SJCRH30 (cell line): ENCODE results near the gene MSRB2. TPM values are rescaled to one million over a fixed set of nuclear protein-coding genes. Genes with fewer than 3 reads are reported as not detected.

ENCODE experiments used
- DNase-seq, 2 experiments: peaks; one replicate each; pipeline ENCODE4 v3.0.0-alpha.2; 2015 to 2020
- H3K27ac ChIP-seq: fragments of 250-450 bp; sonication (Bioruptor Pico); 2 replicates; pipeline ENCODE4 v1.5.1; 2020; ENCODE audit warnings: mild to moderate bottlenecking, moderate library complexity
- H3K27me3 ChIP-seq: fragments of 250-450 bp; sonication (Bioruptor Pico); 2 replicates; pipeline ENCODE4 v1.5.1; 2020; ENCODE audit warnings: mild to moderate bottlenecking, moderate library complexity
- H3K36me3 ChIP-seq: fragments of 250-450 bp; sonication (Bioruptor Pico); 2 replicates; pipeline ENCODE4 v1.5.1; 2020; ENCODE audit warnings: mild to moderate bottlenecking, moderate library complexity
- H3K4me1 ChIP-seq: fragments of 250-450 bp; sonication (Bioruptor Pico); 2 replicates; pipeline ENCODE4 v1.5.1; 2020; ENCODE audit warnings: mild to moderate bottlenecking, moderate library complexity
- H3K4me3 ChIP-seq: fragments of 250-450 bp; sonication (Bioruptor Pico); 2 replicates; pipeline ENCODE4 v1.5.1; 2020; ENCODE audit warnings: mild to moderate bottlenecking, moderate library complexity
- H3K9me3 ChIP-seq: fragments of 250-450 bp; sonication (Bioruptor Pico); replicated peaks from 2 replicates; pipeline ENCODE4 v1.5.1; 2020; ENCODE audit warnings: mild to moderate bottlenecking, moderate library complexity
- total RNA-seq: library from RNA; depleted of rRNA; stranded (reverse); fragments of >200 nt; shearing (Covaris generic); gene quantifications from 2 replicates; pipeline ENCODE4 v1.2.3, GENCODE V29; 2014

MSRB2 gene
- total RNA-seq, 1 experiment from 2014 or later: 23.8 TPM

- no peaks in the 10 kb centered on the region for H3K27me3 ChIP-seq
- DNase-seq: no peak
- H3K27ac ChIP-seq: no peak overlapping the region
- H3K9me3 ChIP-seq: no peaks in the 10 kb centered on the region
- H3K4me3 ChIP-seq: no peak overlapping the region
- H3K4me1 ChIP-seq: no peaks in the 10 kb centered on the region
- H3K36me3 ChIP-seq: peaks cover 23% of the 10 kb centered on the region
Observed at GRCh38 chr10:23116486-23117205, 21.3 kb downstream of the MSRB2 start.

DNA sequence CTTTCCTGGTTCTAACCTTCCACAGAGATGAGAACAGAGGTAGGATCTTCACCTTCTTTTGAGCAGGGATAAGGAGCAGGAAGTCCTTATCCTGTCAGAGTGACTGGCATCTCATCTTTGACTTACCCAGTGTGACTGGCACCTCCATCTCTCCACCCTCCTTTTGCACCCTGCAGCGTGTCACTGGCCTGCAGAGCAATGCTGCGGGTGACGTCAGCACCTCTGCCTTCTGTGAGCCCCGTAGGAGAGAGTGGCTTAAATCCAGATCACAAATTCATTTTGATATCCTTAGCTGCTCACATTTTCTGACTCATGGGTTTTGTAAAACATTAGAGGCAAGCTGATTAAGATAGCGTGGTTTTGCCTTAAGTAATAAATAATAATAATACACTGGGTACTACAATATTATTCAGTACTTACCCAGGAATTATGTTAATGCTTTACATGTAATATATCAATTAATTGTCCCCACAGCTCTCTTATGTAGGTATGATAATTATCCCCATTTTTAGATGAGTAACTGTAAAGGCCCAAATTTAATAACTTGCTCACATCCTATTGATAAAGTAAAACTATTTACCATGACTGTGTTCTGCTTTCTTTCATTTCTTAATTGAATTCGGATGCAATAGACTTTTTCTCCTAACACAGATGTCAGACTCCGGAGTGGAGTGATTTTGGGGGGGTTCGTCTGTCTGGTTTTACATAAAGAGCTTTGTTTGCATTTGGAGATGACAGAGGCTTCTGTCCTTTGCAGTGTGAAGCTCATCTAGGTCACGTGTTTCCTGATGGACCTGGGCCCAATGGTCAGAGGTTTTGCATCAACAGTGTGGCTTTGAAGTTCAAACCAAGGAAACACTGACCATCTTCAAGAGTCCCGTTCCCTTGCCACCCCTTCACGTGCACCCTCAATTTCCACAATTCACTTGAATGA, 24.9 kb downstream of the MSRB2 start:
- Histone ChIP-seq H3K4me1 (no peaks in the 10 kb centered on the region), H3K27ac (no peak overlapping the region), H3K9me3 (no peaks in the 10 kb centered on the region), H3K4me3 (no peak overlapping the region), H3K27me3 (no peaks in the 10 kb centered on the region), H3K36me3 (peaks cover 15% of the 10 kb centered on the region)
- DNase-seq: no peak

DNA sequence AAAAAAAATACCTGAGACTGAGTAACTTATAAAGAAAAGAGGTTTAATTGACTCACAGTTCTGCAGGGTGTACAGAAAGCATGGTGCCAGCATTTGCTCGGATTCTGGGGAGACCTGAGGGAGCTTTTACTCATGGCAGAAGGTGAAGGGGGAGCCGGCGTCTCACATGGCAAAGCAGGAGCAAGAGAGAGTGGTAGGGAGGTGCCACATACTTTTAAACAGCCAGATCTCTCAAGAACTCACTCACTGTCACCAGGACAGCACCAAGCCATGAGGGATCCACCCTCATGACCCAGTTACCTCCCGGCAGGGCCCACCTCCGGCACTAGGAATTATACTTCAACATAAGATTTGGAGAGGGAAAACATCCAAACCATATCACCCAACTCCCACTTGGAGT, 25.8 kb downstream of the MSRB2 start:
- H3K27ac ChIP-seq: no peak overlapping the region
- H3K9me3 ChIP-seq: no peaks in the 10 kb centered on the region
- no peaks in the 10 kb centered on the region for H3K4me1 ChIP-seq
- no peaks in the 10 kb centered on the region for H3K27me3 ChIP-seq
- H3K4me3 ChIP-seq: no peak overlapping the region
- no peak for DNase-seq
- H3K36me3 ChIP-seq: peaks cover 8% of the 10 kb centered on the region

DNA sequence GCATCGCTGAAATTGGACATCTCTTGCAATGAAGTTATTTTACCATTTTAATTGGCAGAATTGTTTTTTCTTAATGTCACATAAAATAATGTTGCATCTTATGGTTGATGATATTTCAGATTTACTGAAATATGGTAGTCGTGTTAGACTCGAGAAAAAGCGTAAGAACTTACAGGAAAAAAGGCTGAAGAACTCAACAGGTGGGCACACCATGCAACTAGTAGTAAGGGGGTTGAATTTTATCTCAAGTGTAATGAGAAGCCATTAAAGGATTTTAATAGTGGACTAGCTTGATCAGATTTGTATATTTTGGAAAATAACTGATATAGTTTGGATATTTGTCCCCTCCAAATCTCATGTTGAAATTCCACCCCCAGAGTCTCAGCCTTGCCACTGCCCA, 41.1 kb downstream of the MSRB2 start:
- Histone ChIP-seq H3K4me3 (no peak overlapping the region), H3K9me3 (peaks cover 6% of the 10 kb centered on the region), H3K27ac (no peak overlapping the region), H3K36me3 (no peaks in the 10 kb centered on the region), H3K27me3 (no peaks in the 10 kb centered on the region), H3K4me1 (peaks cover 14% of the 10 kb centered on the region)
- DNase-seq: no peak

DNA sequence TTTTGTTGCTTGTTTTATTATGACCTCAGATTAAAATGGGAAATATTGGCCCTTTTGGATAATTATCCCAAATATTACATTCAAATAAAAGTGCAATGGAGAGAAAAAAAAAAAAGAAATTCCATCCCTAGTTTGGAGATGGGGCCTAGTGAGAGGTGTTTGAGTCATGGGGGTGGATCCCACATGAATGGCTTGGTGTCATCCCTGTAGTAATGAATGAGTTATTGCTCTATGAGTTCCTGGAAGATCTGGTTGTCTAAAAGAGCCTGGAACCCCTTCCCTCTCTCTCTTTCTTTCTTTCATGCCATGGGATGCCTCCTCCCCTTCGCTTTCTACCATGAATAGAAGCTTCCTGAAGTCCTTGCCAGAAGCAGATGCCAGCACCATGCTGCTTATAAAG, 44.3 kb downstream of the MSRB2 start:
- Histone ChIP-seq H3K4me1 (peaks cover 14% of the 10 kb centered on the region), H3K4me3 (no peak overlapping the region), H3K36me3 (no peaks in the 10 kb centered on the region; the same call in 1 of the 2 replicates), H3K27ac (no peak overlapping the region), H3K27me3 (no peaks in the 10 kb centered on the region), H3K9me3 (peaks cover 3% of the 10 kb centered on the region)
- DNase-seq: no peak

DNA sequence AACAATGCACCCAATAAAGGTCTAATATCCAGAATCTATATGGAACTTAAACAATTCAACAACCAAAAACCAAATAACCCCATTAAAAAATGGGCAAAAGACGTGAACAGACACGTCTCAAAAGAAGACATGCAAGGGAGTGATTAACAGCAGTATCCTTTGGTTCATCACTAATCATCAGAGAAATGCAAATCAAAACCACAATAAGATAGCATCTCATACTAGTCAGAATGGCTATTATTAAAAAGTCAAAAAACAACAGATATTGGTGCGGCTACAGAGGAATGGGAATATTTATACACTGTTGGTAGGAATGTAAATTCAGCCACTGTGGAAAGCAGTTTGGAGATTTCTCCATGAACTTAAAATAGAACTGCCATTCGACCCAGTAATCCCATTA, 46.6 kb downstream of the MSRB2 start:
- DNase-seq: no peak
- Histone ChIP-seq H3K36me3 (no peaks in the 10 kb centered on the region; the same call in 1 of the 2 replicates), H3K9me3 (no peaks in the 10 kb centered on the region; the same call in 1 of the 2 replicates), H3K4me3 (no peak overlapping the region), H3K4me1 (peaks cover 14% of the 10 kb centered on the region), H3K27ac (no peak overlapping the region), H3K27me3 (no peaks in the 10 kb centered on the region)

- Histone ChIP-seq H3K9me3 (no peaks in the 10 kb centered on the region), H3K4me1 (peaks cover 8% of the 10 kb centered on the region)
- DNase-seq: no peak
Observed at GRCh38 chr10:23146258-23146657, 50.9 kb downstream of the MSRB2 start.

DNA sequence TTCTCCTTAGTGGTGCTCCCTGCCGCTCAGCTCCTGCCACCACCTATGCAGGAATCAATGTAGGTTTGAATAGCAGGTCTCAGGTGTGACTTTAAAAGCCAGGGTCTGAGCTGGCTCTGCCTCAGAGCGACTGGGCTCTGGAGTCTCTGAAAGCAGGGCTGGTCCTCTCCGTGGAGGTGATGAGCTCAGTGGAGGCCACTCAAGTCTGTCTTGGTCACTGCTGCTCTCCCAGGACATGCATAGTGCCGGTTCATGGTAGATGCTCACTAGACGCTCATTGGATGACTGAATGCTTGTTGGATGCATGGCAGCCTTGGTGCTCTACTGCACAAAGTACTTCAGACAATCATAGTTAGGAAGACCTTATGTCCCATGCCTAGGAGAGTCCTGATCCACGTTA, 51.7 kb downstream of the MSRB2 start:
- Histone ChIP-seq H3K4me1 (peaks cover 12% of the 10 kb centered on the region), H3K27ac (no peak overlapping the region), H3K4me3 (no peak overlapping the region), H3K27me3 (no peaks in the 10 kb centered on the region), H3K36me3 (no peaks in the 10 kb centered on the region; the same call in 1 of the 2 replicates), H3K9me3 (no peaks in the 10 kb centered on the region)
- no peak for DNase-seq

More at GRCh38 chr10:23146258-23146657, 50.9 kb downstream of the MSRB2 start:
- peak overlapping the region; percentile 38 for H3K4me3 ChIP-seq
- H3K27me3 ChIP-seq: no peaks in the 10 kb centered on the region
- peak overlapping the region; percentile 29; the same call in 1 of the 2 replicates for H3K27ac ChIP-seq
- H3K36me3 ChIP-seq: no peaks in the 10 kb centered on the region; the same call in 1 of the 2 replicates

GRCh38 chr10:23148214-23148613, 52.8 kb downstream of the MSRB2 start:
- Histone ChIP-seq H3K27ac (no peak overlapping the region), H3K9me3 (no peaks in the 10 kb centered on the region), H3K4me3 (no peak overlapping the region), H3K27me3 (no peaks in the 10 kb centered on the region), H3K4me1 (peaks cover 12% of the 10 kb centered on the region), H3K36me3 (no peaks in the 10 kb centered on the region)
- DNase-seq: no peak

GRCh38 chr10:23150091-23150490, 54.7 kb downstream of the MSRB2 start:
- peak overlapping the region; percentile 99 for H3K27ac ChIP-seq

DNA sequence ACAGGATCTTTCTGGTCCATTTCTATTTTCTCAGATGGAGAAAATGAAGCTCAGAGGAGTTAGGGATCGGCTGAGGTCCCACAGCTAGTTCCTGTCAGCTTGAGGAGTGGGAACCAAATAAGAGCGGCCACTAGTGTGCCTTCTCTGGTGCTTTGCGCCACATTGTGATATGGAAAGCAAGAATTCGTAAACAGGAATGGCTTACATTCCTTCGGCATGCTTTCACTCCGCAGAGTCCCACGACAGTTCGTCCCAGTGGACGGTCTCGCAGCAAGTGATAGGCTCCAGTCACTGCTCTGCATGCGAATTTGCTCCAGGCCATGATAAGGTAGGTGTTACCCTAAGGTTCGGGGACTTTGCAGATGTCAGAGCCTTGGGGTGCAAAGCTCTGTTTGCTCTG, 55.2 kb downstream of the MSRB2 start:
- Histone ChIP-seq H3K36me3 (no peaks in the 10 kb centered on the region), H3K4me3 (peak overlapping the region; percentile 44)
- DNase-seq: peak; percentile 75 to 83

More at GRCh38 chr10:23150091-23150490, 54.7 kb downstream of the MSRB2 start:
- Histone ChIP-seq H3K4me3 (peak overlapping the region; percentile 44), H3K9me3 (no peaks in the 10 kb centered on the region), H3K36me3 (no peaks in the 10 kb centered on the region), H3K4me1 (peaks cover 16% of the 10 kb centered on the region), H3K27me3 (no peaks in the 10 kb centered on the region)
- DNase-seq: peak; percentile 95 to 98

GRCh38 chr10:23151071-23151470, 55.7 kb downstream of the MSRB2 start:
- peak; percentile 31 to 58 for DNase-seq
- Histone ChIP-seq H3K4me1 (peaks cover 24% of the 10 kb centered on the region), H3K27me3 (no peaks in the 10 kb centered on the region), H3K4me3 (peak overlapping the region; percentile 44), H3K27ac (peak overlapping the region; percentile 99), H3K9me3 (no peaks in the 10 kb centered on the region), H3K36me3 (no peaks in the 10 kb centered on the region)

More for the DNA sequence above, 55.2 kb downstream of the MSRB2 start:
- Histone ChIP-seq H3K4me1 (peaks cover 19% of the 10 kb centered on the region), H3K27me3 (no peaks in the 10 kb centered on the region), H3K9me3 (no peaks in the 10 kb centered on the region), H3K27ac (peak overlapping the region; percentile 99)

DNA sequence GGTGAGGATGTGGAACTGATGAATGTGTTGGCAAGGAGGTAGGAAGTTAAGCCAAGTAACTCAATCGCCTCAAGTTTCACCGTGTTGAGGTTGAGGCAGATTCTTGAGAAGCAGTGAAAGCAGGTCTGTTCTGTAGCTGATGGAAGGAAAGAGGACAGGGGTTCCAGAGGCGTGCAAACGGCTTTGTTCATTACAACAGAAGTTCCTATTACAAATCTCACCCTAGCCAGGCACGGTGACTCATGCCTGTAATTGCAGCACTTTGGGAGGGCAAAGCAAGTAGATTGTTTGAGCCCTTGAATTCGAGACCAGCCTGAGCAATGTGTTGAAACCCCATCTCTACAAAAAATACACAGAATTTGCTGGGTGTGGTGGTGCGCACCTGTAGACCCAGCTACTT, 59.8 kb downstream of the MSRB2 start:
- Histone ChIP-seq H3K4me1 (peaks cover 35% of the 10 kb centered on the region), H3K27ac (no peak overlapping the region), H3K36me3 (no peaks in the 10 kb centered on the region), H3K9me3 (no peaks in the 10 kb centered on the region), H3K27me3 (no peaks in the 10 kb centered on the region), H3K4me3 (no peak overlapping the region)
- peak; percentile 46 to 66 for DNase-seq

DNA sequence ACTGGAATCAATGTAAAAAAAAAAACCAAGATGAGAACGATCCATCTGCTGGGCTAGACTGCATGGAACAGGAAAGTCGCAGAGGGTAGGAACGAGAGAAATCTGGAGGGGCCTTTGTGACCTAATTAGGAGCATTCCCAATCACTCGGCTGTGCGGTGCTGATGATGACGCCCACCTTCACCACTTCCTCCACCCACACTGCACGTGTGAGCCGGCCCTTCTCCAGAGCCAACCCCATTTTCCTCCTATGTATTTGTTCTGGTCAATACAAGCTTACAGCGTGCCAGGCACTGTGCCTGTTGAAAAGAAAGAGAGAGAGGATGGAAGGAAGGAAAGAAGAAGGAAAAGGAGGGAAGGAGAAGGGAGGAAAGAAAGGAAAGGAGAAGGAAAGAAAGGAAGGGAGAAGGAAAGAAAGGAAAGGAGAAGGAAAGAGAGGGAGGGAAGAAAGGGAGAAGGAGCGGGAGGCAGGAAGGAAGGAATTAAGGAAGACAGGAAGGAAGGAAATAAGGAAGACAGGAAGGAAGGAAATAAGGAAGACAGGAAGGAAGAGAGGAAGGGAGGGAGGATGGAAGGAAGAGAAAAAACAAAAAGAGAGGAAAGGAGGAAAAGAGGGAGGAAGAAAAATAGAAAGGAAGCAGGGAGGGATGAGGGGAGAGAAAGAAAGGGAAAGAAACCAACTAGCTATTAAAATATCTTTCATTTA, 61.2 kb downstream of the MSRB2 start:
- Histone ChIP-seq H3K27me3 (no peaks in the 10 kb centered on the region), H3K9me3 (no peaks in the 10 kb centered on the region), H3K4me3 (no peak overlapping the region), H3K4me1 (peaks cover 27% of the 10 kb centered on the region), H3K27ac (no peak overlapping the region), H3K36me3 (no peaks in the 10 kb centered on the region)
- DNase-seq: no peak
